ENCODE results near the gene DSCAML1. TPM values are rescaled to one million over a fixed set of nuclear protein-coding genes. Genes with fewer than 3 reads are reported as not detected.
A peak's percentile ranks its signal among the peaks of the same experiment; 100 is the strongest.

The DSCAML1 gene
- total and polyA plus RNA-seq, 9 of the 15 experiments (the other 6 are each of a cell fraction or from before 2014, with no cell fraction given): not detected

- TF ChIP-seq MGA (IDR thresholded peaks at IDR 0.05) (no peak), CC2D1A (IDR thresholded peaks at IDR 0.05) (peak; percentile 57), PREB (CRISPR knock-in tag; IDR thresholded peaks at IDR 0.05) (no peak), RBM39 (optimal IDR thresholded peaks at IDR 0.05; ENCODE audit: low read depth, low read length) (no peak), HDAC6 (IDR thresholded peaks at IDR 0.05; ENCODE audit: low read depth, low read length) (no peak), HNRNPUL1 (IDR thresholded peaks at IDR 0.05; ENCODE audit: low read length) (no peak), SMC3 (conservative IDR thresholded peaks at IDR 0.05; ENCODE audit: insufficient read depth, low read depth, low read length) (peak; percentile 86), TEAD4 (IDR thresholded peaks at IDR 0.05; ENCODE audit: low read length) (peak; percentile 25; the same call in 1 of the 2 replicates), TEAD4 (CRISPR knock-in tag; IDR thresholded peaks at IDR 0.05; ENCODE audit: borderline replicate concordance) (no peak), RERE (CRISPR knock-in tag; IDR thresholded peaks at IDR 0.05; ENCODE audit: borderline replicate concordance) (no peak)
Observed at GRCh38 chr11:117426297-117426685, 370.7 kb downstream of the DSCAML1 start (continued).

All from K562 (cell line).